K562 (cell line): ENCODE measurements around the gene SDSL. TPM values are rescaled to one million over a fixed set of nuclear protein-coding genes. Genes with fewer than 3 reads are reported as not detected.

ENCODE experiments used
- CREM ChIP-seq: IDR thresholded peaks from 2 replicates; pipeline ENCODE4 v1.6.1; 2014; ENCODE audit warnings: antibody characterized with exemption, low read depth
- MAFK ChIP-seq: IDR thresholded peaks from 2 replicates; pipeline ENCODE4 v1.6.1; 2011; ENCODE audit warnings: low read length, improper control_type of control experiment
- PATZ1 ChIP-seq: fragments of 250-450 bp; sonication (Bioruptor Pico); IDR thresholded peaks from 2 replicates; pipeline ENCODE4 v1.5.0; 2020; ENCODE audit warnings: mild to moderate bottlenecking, borderline replicate concordance
- POLR2H ChIP-seq: IDR thresholded peaks from 2 replicates; pipeline ENCODE4 v1.6.1; 2016; ENCODE audit warnings: missing genetic modification characterization, low read depth, mild to moderate bottlenecking, control low read depth, missing compliant biosample characterization, moderate library complexity
- PRDM10 ChIP-seq: fragments of 450-650 bp; IDR thresholded peaks from 2 replicates; pipeline ENCODE4 v1.6.1; 2018; ENCODE audit not compliant: partially characterized antibody
- RB1 ChIP-seq: fragments of 450-650 bp; IDR thresholded peaks from 2 replicates; pipeline ENCODE4 v1.6.1; 2017; ENCODE audit warnings: low read depth, mild to moderate bottlenecking
- ZFP30 ChIP-seq: fragments of 250-450 bp; sonication (Bioruptor Pico); IDR thresholded peaks from 2 replicates; pipeline ENCODE4 v1.8.0; 2022; ENCODE audit warnings: moderate library complexity, mild to moderate bottlenecking, inconsistent platforms, borderline replicate concordance
- ZNF551 ChIP-seq: fragments of 250-450 bp; sonication (Bioruptor Pico); IDR thresholded peaks from 2 replicates; pipeline ENCODE4 v1.5.0; 2021; ENCODE audit warnings: mild to moderate bottlenecking, moderate library complexity
- ZNF609 ChIP-seq: sonication (generic); formaldehyde crosslinking; IDR thresholded peaks from 2 replicates; pipeline ENCODE4 v1.8.1; 2023; ENCODE audit warnings: missing genetic modification reagents, mild to moderate bottlenecking, borderline replicate concordance
- polyA plus RNA-seq, 8 experiments: library from polyadenylated mRNA; depleted of rRNA in 4 of 8; stranded (reverse) in 5 of 8; unstranded in 3 of 8; fragments of >200 nt; fragmentation: Nextera tagmentation in 2 of 8; fragmentation: Illumina TruSeq in 1 of 8; extraction: Ambion mirVana in 2 of 8; extraction: Trizol in 1 of 8; gene quantifications; 2 replicates each; pipeline versions ENCODE4 v1.2.1 to v1.2.3, GENCODE V29; 2011 to 2014; ENCODE audit warnings: inconsistent platforms in 1 of 8, missing spikeins in 1 of 8
- total RNA-seq, 7 experiments: library from RNA; depleted of rRNA in 6 of 7; stranded (reverse); fragments of >200 nt in 6 of 7; fragmentation: Illumina TruSeq in 2 of 7; extraction: Trizol in 2 of 7; gene quantifications; 2 replicates each; pipeline versions ENCODE4 v1.2.1 to v1.2.3, GENCODE V29; 2011 to 2021; ENCODE audit warnings: low replicate concordance in 1 of 7
- TF ChIP-seq, protein P1 (sequence below): fragments of 200-400 bp; formaldehyde crosslinking; IDR thresholded peaks from 2 replicates; pipeline ENCODE4 v1.6.1; 2017; ENCODE audit warnings: mild to moderate bottlenecking, low read depth, low read length, moderate library complexity

SDSL gene
- total and polyA plus RNA-seq, 9 of the 15 experiments (the other 6 are each of a cell fraction or from before 2014, with no cell fraction given) = 0.31 to 11.0 (median 7.4) TPM

DNA sequence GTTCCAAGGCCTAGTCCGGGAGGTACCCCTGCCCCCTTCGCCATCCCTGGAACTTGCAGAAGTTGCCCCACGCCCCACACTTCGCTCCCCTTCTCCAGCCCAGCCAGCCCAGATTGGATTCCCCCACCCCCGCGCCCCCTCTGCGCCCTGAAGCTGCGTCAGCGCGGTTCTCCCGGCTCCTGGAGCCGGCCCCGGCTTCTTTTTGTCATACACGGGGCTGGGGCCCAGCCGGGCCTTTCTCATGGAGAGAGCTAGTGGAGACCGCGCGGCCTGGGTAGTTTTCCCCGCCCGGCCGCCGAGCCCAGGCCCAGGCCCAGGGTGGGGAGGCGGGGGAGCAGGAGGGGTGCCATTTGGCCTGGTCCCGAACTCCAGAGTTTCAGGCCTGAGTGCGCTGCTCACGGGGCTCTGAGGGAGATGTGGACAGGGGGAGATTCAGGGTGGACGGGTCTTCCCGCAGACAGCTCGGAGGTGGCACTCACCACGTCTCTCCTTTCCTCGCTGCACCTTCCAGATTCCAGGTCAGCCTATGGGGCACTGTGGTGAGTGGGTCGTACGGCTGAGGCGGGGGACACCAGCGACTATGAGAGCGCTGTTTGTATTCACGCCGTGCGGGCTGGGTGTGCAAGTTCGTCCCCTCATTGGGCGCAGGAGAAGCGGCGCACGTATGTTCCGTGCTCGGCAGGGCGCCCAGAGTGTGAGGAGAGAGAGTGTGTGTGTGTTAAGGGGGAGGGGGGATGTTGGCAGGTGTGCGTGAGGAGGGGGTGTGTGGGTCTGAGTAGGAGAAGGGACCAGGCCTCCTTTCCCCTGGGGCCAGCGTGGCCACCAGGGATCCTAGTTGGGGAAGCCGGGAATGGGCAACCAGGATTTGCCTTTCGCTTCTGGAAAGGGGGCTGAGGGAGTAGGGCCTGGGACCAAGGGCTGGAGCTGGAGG, 50.3 kb downstream of the SDSL start (continued):
- no peak for TF ChIP-seq PRDM10
- TF ChIP-seq ZNF551 = no peak
- TF ChIP-seq POLR2H (tag) = no peak
- TF ChIP-seq, protein P1, sequence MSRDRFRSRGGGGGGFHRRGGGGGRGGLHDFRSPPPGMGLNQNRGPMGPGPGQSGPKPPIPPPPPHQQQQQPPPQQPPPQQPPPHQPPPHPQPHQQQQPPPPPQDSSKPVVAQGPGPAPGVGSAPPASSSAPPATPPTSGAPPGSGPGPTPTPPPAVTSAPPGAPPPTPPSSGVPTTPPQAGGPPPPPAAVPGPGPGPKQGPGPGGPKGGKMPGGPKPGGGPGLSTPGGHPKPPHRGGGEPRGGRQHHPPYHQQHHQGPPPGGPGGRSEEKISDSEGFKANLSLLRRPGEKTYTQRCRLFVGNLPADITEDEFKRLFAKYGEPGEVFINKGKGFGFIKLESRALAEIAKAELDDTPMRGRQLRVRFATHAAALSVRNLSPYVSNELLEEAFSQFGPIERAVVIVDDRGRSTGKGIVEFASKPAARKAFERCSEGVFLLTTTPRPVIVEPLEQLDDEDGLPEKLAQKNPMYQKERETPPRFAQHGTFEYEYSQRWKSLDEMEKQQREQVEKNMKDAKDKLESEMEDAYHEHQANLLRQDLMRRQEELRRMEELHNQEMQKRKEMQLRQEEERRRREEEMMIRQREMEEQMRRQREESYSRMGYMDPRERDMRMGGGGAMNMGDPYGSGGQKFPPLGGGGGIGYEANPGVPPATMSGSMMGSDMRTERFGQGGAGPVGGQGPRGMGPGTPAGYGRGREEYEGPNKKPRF = no peak
- no peak for TF ChIP-seq RB1
- TF ChIP-seq PATZ1 (CRISPR knock-in tag) = no peak
- TF ChIP-seq CREM = no peak
- no peak for TF ChIP-seq ZNF609 (CRISPR knock-in tag)
- no peak for TF ChIP-seq ZFP30 (CRISPR knock-in tag)
- no peak for TF ChIP-seq MAFK
